Brain microvascular endothelial cell (primary cell): ENCODE results near the gene SF3A2.

Experiments used
- DNase-seq: peaks from one replicate; pipeline ENCODE4 v3.0.0-alpha.2; 2020
- H3K27ac ChIP-seq: fragments of 250-450 bp; sonication (Bioruptor Pico); 2 replicates; pipeline ENCODE4 v1.5.1; 2020; ENCODE audit warnings: mild to moderate bottlenecking, moderate library complexity
- H3K27me3 ChIP-seq: fragments of 250-450 bp; sonication (Bioruptor Pico); replicated peaks from 2 replicates; pipeline ENCODE4 v1.5.1; 2020; ENCODE audit warnings: mild to moderate bottlenecking
- H3K36me3 ChIP-seq: fragments of 250-450 bp; sonication (Bioruptor Pico); replicated peaks from 2 replicates; pipeline ENCODE4 v1.5.1; 2020; ENCODE audit warnings: mild to moderate bottlenecking
- H3K4me3 ChIP-seq: 2 replicates; pipeline ENCODE4 v1.5.1; 2011; ENCODE audit warnings: low read depth, mild to moderate bottlenecking, control low read depth, low read length, moderate library complexity
- in situ Hi-C: cut with HindIII; loops from 2 replicates; pipeline ENCODE4 v1.10.0; 2017; ENCODE audit warnings: low sequenced_read_pairs, low pct_ligation_motif_present
- TF ChIP-seq, protein P1 (sequence below): IDR thresholded peaks from 2 replicates; pipeline ENCODE4 v1.5.1; 2011; ENCODE audit warnings: low read depth, mild to moderate bottlenecking, moderate library complexity, low read length, control low read depth, inconsistent platforms; ENCODE audit errors: missing control alignments

The SF3A2 gene

DNA sequence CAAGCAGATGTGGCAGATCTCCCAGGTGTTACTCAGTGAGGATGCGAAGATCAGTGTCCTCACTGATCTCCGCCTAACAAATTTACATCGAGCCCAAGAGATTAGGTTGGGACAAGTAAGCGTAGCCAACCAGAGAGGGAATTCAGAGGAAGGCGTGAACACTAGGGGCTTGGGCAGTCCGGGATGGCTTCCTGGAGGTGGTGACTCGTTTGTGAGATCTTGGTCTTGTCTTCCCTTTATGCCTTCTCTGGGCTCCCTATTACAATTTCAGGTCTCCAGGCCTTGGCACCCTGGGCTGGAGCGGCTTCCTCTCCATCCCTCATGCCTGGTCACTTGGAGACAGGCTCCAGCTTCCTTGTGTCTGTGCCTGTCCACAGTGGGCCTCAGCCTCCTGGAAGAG lies 6.2 kb downstream of the SF3A2 start:
- Histone ChIP-seq H3K27me3 (no peaks in the 10 kb centered on the region), H3K4me3 (no peak overlapping the region), H3K36me3 (peaks cover 51% of the 10 kb centered on the region), H3K27ac (no peak overlapping the region)
- DNase-seq, result no peak
- in situ Hi-C loops, result no loop called here
- TF ChIP-seq, protein P1, sequence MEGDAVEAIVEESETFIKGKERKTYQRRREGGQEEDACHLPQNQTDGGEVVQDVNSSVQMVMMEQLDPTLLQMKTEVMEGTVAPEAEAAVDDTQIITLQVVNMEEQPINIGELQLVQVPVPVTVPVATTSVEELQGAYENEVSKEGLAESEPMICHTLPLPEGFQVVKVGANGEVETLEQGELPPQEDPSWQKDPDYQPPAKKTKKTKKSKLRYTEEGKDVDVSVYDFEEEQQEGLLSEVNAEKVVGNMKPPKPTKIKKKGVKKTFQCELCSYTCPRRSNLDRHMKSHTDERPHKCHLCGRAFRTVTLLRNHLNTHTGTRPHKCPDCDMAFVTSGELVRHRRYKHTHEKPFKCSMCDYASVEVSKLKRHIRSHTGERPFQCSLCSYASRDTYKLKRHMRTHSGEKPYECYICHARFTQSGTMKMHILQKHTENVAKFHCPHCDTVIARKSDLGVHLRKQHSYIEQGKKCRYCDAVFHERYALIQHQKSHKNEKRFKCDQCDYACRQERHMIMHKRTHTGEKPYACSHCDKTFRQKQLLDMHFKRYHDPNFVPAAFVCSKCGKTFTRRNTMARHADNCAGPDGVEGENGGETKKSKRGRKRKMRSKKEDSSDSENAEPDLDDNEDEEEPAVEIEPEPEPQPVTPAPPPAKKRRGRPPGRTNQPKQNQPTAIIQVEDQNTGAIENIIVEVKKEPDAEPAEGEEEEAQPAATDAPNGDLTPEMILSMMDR, result no peak

DNA sequence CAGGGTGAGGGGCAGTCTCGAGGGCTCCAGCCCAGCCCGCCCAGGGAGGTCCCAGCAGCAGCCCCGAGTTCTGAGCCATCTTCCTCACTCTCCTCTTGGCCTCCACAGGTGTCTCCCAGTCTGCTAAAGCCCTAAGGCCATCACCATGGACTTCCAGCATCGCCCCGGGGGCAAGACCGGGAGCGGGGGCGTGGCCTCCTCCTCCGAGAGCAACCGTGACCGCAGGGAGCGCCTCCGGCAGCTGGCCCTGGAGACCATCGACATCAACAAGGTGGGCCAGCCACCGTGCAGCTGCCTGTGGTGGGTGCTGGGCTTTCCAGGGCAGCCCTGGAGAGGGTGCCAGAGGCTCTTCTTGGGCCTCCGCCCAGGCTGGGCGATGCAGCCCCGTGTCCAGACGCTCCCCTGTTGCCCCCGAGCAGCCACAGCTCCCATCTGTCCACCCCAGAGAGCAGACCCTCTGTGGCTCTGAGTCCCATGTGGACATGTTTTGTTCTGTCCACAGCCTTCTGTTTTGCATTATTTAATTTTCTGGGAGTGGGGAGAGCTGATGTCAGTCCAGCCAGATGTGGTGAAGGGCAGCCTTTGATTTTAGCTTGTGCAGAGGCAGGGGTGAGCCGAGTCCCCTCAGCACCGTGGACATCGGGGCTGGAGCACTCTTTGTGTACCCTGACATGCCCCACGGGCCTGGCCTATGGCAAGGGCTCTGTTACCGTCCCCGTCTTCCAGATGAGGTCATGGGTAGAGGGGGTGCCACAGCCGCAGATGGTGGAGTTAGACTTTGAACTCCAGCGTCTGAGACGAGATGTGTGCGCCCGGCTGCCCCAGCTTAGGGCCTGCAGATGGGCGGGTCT lies 6.9 kb downstream of the SF3A2 start:
- TF ChIP-seq, protein P1, result no peak
- Histone ChIP-seq H3K36me3 (peaks cover 51% of the 10 kb centered on the region), H3K27ac (no peak overlapping the region)

GRCh38 chr19:2244125-2244411 lies 7.4 kb downstream of the SF3A2 start:
- in situ Hi-C loops, result no loop called here
- H3K27me3 ChIP-seq, result no peaks in the 10 kb centered on the region
- H3K36me3 ChIP-seq, result peaks cover 55% of the 10 kb centered on the region
- H3K4me3 ChIP-seq, result no peak overlapping the region
- no peak for DNase-seq
- TF ChIP-seq, protein P1, result no peak
- no peak overlapping the region for H3K27ac ChIP-seq

More for the DNA sequence above, 6.9 kb downstream of the SF3A2 start:
- no peaks in the 10 kb centered on the region for H3K27me3 ChIP-seq
- no peak for DNase-seq
- in situ Hi-C loops, result no loop called here
- H3K4me3 ChIP-seq, result no peak overlapping the region

DNA sequence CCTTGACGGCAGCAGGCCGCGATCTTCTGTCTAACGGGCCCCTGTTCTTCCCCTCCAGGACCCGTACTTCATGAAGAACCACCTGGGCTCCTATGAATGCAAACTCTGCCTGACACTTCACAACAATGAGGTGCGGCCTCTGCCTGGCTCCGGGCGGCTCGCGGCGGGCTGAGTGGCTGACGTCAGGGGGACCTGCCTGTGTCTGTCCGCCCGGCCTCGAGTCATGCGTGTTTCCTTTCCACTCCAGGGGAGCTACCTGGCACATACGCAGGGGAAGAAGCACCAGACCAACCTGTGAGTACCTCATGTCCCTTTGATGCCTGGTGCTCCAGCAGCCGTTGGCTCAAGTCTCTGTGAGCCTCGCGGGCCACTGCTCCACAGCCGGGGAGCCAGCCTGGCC lies 7.9 kb downstream of the SF3A2 start:
- DNase-seq, result no peak
- Histone ChIP-seq H3K4me3 (no peak overlapping the region), H3K27ac (no peak overlapping the region), H3K27me3 (no peaks in the 10 kb centered on the region), H3K36me3 (peaks cover 55% of the 10 kb centered on the region)
- in situ Hi-C loops, result no loop called here
- TF ChIP-seq, protein P1, result no peak

- TF ChIP-seq, protein P1, result no peak
- H3K27me3 ChIP-seq, result peaks cover 3% of the 10 kb centered on the region
- in situ Hi-C loops, result no loop called here
- H3K4me3 ChIP-seq, result no peak overlapping the region
- no peak overlapping the region for H3K27ac ChIP-seq
- peaks cover 55% of the 10 kb centered on the region for H3K36me3 ChIP-seq
- DNase-seq, result no peak
Measured at GRCh38 chr19:2245273-2245672, 8.6 kb downstream of the SF3A2 start.

GRCh38 chr19:2246014-2246620 lies 9.5 kb downstream of the SF3A2 start:
- in situ Hi-C loops, result no loop called here
- Histone ChIP-seq H3K4me3 (no peak overlapping the region), H3K27me3 (peaks cover 11% of the 10 kb centered on the region), H3K36me3 (peaks cover 55% of the 10 kb centered on the region), H3K27ac (no peak overlapping the region)
- DNase-seq, result no peak
- TF ChIP-seq, protein P1, result no peak
